Left ventricle myocardium inferior (tissue), 1 donor: ENCODE results near the gene ZSCAN1. TPM values are rescaled to one million over a fixed set of nuclear protein-coding genes. Genes with fewer than 3 reads are reported as not detected.

ENCODE experiments used
- DNase-seq: peaks from one replicate; pipeline ENCODE4 v3.0.0-alpha.2; 2020
- H3K27ac ChIP-seq: fragments of 200-600 bp; replicated peaks from 2 replicates; pipeline ENCODE4 v1.8.0; 2021
- H3K27me3 ChIP-seq: fragments of 200-600 bp; 2 replicates; pipeline ENCODE4 v1.8.0; 2021; ENCODE audit warnings: low read depth
- H3K36me3 ChIP-seq: fragments of 200-600 bp; 2 replicates; pipeline ENCODE4 v1.8.0; 2021
- H3K4me1 ChIP-seq: fragments of 200-600 bp; 2 replicates; pipeline ENCODE4 v1.8.0; 2021
- H3K4me3 ChIP-seq: fragments of 200-600 bp; 2 replicates; pipeline ENCODE4 v1.8.0; 2021; ENCODE audit warnings: mild to moderate bottlenecking, moderate library complexity
- H3K9me3 ChIP-seq: fragments of 200-600 bp; replicated peaks from 2 replicates; pipeline ENCODE4 v1.8.0; 2021
- CTCF ChIP-seq: fragments of 200-600 bp; IDR thresholded peaks from 2 replicates; pipeline ENCODE4 v1.8.0; 2021; ENCODE audit warnings: antibody characterized with exemption, mild to moderate bottlenecking, borderline replicate concordance
- intact Hi-C: fragments of 100-400 bp; cut with micrococcal nuclease; formaldehyde crosslinking; loops from one replicate; pipeline ENCODE4 v1.11.0; 2022
- total RNA-seq: library from RNA; stranded (reverse); fragmentation: NEBNext Ultra II Directional; extraction: Animal tissue kit (Norgen Biotek cat#: 25700); gene quantifications from one replicate; pipeline ENCODE4 v1.2.1, GENCODE V29; 2021
- donor health status: DM: no; HTN: yes; CAD: no; lungs with severe emphysema.

ZSCAN1 gene
- total RNA-seq, 1 donor from 2014 or later = not detected

- Histone ChIP-seq H3K4me3 (no peak overlapping the region), H3K27me3 (no peaks in the 10 kb centered on the region), H3K9me3 (peaks cover 79% of the 10 kb centered on the region), H3K27ac (no peak overlapping the region), H3K36me3 (peaks cover 83% of the 10 kb centered on the region), H3K4me1 (no peaks in the 10 kb centered on the region)
- intact Hi-C loops = no loop called here
- no peak for DNase-seq
- no peak for TF ChIP-seq CTCF
These were observed 51.6 kb downstream of the ZSCAN1 start for GRCh38 chr19:58085348-58085875.

- Histone ChIP-seq H3K9me3 (peaks cover 76% of the 10 kb centered on the region), H3K4me1 (no peaks in the 10 kb centered on the region), H3K36me3 (peaks cover 83% of the 10 kb centered on the region), H3K27me3 (no peaks in the 10 kb centered on the region), H3K4me3 (no peak overlapping the region), H3K27ac (no peak overlapping the region)
- DNase-seq = no peak
- intact Hi-C loops = no loop called here
- no peak for TF ChIP-seq CTCF
These were observed 53.2 kb downstream of the ZSCAN1 start for GRCh38 chr19:58086825-58087710.

- DNase-seq = no peak
- TF ChIP-seq CTCF = no peak
- peaks cover 71% of the 10 kb centered on the region for H3K36me3 ChIP-seq
- intact Hi-C loops = no loop called here
- H3K27me3 ChIP-seq = no peaks in the 10 kb centered on the region
- H3K27ac ChIP-seq = no peak overlapping the region
- H3K9me3 ChIP-seq = peaks cover 75% of the 10 kb centered on the region
- no peak overlapping the region for H3K4me3 ChIP-seq
- H3K4me1 ChIP-seq = no peaks in the 10 kb centered on the region
These were observed 54.8 kb downstream of the ZSCAN1 start for GRCh38 chr19:58088521-58089052.

GRCh38 chr19:58089846-58090245 lies 56.0 kb downstream of the ZSCAN1 start:
- Histone ChIP-seq H3K36me3 (peaks cover 59% of the 10 kb centered on the region), H3K4me3 (no peak overlapping the region), H3K27ac (no peak overlapping the region), H3K27me3 (no peaks in the 10 kb centered on the region), H3K9me3 (peaks cover 75% of the 10 kb centered on the region), H3K4me1 (no peaks in the 10 kb centered on the region)
- no peak for TF ChIP-seq CTCF
- intact Hi-C loops = no loop called here
- no peak for DNase-seq

GRCh38 chr19:58091251-58091995 lies 57.6 kb downstream of the ZSCAN1 start:
- Histone ChIP-seq H3K27ac (no peak overlapping the region), H3K4me1 (peaks cover 12% of the 10 kb centered on the region), H3K36me3 (peaks cover 48% of the 10 kb centered on the region), H3K4me3 (no peak overlapping the region), H3K9me3 (peaks cover 80% of the 10 kb centered on the region), H3K27me3 (no peaks in the 10 kb centered on the region)
- TF ChIP-seq CTCF = no peak
- intact Hi-C loops = no loop called here
- DNase-seq = no peak
